NCI-H524 (cell line): Measurements from ENCODE around the gene APC2.

ENCODE experiments used
- DNase-seq, 2 experiments: peaks; one replicate each; lab custom pipeline; 2025; lab: John Stamatoyannopoulos, UW

The APC2 gene

DNA sequence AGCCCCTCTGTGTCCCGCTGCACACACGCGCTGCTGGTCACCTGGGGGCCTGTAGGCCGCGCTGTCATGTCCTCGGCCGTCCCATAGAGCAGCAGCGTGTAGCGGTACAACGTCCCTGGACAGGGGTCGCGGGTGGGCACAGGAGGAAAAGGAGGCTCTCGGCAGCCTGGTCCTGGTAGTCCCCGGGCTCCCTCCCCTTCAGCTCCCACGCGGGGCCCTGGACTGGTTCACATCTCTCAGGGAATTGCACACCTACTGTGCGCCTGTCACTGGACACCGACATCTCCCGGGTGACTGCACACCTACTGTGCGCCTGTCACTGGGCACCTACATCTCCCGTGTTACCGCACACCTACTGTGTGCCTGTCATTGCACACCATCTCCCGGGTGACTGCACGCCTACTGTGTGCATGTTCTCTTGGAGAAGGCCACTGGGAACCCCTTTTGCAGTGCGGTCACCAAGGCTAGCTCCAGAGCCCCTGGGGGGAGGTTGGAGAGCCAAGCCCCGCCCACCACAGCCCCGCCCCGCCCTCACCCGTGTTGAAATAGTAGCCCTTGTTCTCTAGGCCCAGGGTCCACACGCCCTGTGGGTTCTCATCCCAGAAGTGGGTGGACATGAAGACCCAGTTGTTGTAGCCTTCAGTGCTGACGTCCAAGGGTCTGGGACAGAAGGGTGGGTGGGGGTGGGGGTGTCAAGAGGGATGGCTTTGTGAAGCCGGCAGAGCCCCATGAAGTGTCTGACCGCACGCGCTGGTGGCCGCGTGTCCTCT, 32.6 kb downstream of the APC2 start:
- DNase-seq: no peak

- no peak for DNase-seq
Measured at GRCh38 chr19:1483131-1483978, 33.4 kb downstream of the APC2 start.

GRCh38 chr19:1483979-1484428, 34.1 kb downstream of the APC2 start:
- DNase-seq: no peak

DNA sequence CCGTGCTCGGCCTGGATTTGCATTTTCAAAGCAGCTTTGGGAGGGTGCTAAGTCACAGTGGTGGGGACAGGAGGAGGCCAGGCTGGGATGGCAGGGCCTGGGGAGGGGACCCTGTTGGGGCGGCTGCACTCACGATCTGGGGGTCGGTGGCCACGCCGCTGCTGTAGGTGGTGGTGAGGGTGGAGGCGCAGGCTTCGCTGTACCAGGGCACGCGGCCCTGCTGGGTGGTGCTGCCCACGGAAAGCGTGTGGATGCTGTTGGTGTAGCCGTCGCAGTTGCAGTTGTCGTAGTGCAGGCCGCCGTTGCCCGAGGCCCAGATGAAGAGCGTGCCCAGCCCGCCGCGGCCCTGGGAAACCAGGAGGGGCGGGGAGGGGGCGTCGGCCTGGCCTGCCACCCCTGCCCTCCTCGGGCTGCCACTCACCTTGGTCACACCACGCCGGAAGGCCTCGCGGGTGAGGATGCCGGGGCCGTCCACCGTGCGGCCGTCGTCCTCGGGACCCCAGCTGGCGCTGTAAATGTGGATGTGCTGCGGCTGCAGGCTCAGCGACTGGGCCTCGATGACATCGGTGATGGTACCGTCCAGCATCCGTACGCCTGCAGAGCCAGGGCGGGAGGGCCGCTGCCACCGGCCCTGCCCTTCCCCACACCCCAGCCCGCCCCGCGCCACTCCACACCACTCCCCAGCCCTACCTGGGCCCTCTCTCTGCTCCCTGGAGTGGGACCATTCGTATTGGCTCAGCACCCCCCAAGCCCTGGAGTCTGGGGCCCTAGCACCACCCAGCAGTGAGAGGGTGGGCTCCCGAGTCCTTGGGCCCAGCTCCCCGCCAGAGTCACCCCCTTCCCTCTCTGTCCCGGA, 37.0 kb downstream of the APC2 start:
- no peak for DNase-seq

DNA sequence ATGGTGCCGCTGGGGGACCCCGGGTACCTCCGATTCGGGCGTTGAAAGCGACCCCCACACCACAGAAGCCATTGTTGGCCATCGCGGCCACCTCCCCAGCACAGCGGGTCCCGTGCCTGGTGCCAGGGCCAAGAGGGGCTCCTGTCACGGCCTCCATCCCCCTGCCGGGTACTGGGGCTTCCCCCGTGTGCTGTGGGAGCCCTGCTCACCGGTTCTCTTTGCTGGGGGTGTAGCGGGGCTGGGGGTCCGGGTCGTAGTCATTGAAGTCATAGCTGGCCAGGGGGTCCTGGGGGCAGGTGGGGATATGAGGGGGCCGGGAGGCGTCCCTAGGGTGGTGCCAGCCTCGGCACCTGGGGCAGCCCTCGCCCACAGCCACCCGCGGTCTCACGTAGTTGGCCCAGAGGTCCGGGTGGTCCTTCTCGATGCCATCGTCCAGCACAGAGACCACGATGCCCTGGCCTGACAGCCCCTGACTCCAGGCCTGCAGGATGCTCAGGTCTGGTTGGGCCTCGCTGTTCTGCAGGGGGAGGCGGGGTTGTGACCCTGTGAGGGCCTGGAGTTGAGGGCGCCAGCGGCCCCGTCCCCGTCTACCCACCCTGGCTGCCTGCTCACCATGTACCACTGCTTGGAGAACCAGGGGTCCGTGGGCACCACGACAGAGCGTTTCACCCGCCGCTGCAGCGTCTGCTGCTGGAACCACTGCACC, 37.8 kb downstream of the APC2 start:
- DNase-seq: no peak

DNA sequence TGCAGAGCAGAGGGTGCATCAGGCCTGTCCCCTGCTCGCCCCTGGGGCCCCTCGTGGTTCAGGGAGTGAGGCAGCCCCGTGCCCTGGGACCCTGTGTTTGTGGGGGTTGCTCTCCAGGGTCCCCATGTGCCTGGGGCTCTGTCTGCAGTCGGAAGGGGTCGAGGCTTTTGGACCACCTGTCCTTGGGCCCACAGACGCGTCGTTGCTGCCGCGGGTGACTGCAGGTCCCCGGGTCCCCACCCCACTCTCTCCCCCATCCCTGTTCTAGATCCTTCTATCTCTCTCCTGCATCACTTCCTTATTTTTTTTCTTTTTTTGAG, 38.3 kb downstream of the APC2 start:
- DNase-seq: no peak

- no peak for DNase-seq
Measured at GRCh38 chr19:1489463-1490310, 39.8 kb downstream of the APC2 start.

DNA sequence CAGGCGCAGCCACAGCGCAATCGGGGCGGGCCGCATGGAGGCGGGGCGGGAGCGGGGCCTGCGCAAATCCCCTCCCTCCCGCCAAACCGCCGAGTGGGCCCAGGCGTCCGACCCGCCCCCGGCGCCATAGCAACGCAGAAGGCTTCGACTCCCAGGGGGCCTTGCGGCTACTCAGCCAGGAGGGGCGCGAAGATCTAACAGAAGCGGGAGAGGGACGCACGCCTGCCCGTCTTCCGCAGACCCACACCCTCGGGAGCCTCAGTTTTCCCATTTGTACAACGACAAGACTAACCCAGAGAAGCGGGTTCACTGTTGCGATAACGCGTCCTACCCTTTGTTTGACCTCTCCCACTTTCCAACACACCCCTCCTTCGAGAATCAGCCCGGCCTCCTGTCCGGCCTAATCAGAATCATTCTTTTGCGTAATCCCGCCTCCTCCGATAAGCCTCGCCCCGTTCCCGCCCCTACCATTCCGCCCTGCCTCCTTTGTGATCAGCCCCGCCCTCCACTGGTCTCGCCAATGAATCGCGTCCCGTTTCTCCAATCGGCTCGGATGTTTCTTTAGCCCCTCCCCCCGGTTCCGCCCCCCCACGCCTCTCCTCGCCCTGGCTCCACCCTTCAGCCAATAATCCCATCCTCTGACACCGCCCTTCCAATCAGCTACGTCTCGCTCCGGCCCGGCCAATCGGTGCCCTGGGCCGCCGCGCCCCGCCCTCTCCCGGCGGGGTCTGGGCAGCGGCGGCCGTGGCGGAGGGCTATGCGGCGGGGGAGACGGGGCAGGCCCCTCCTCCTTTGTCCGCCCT, 40.6 kb downstream of the APC2 start, which contains the start of gene PCSK4:
TSS of gene PCSK4 (minus strand) at position 40 of the 803 bp plus-strand sequence. CDS start at position 36, 4 bp downstream.
- peak; percentile 99 for DNase-seq

GRCh38 chr19:1491114-1491848, 41.4 kb downstream of the APC2 start, which contains the start of gene REEP6:
REEP6 (plus strand) TSS chr19:1491181; CDS start chr19:1491270, 89 bp downstream.
- no peak for DNase-seq

GRCh38 chr19:1491849-1492170, 41.9 kb downstream of the APC2 start:
- DNase-seq: no peak

GRCh38 chr19:1492474-1493006, 42.6 kb downstream of the APC2 start:
- DNase-seq: no peak

GRCh38 chr19:1494115-1494815, 44.3 kb downstream of the APC2 start:
- DNase-seq: no peak

GRCh38 chr19:1495051-1495798, 45.3 kb downstream of the APC2 start:
- DNase-seq: no peak

DNA sequence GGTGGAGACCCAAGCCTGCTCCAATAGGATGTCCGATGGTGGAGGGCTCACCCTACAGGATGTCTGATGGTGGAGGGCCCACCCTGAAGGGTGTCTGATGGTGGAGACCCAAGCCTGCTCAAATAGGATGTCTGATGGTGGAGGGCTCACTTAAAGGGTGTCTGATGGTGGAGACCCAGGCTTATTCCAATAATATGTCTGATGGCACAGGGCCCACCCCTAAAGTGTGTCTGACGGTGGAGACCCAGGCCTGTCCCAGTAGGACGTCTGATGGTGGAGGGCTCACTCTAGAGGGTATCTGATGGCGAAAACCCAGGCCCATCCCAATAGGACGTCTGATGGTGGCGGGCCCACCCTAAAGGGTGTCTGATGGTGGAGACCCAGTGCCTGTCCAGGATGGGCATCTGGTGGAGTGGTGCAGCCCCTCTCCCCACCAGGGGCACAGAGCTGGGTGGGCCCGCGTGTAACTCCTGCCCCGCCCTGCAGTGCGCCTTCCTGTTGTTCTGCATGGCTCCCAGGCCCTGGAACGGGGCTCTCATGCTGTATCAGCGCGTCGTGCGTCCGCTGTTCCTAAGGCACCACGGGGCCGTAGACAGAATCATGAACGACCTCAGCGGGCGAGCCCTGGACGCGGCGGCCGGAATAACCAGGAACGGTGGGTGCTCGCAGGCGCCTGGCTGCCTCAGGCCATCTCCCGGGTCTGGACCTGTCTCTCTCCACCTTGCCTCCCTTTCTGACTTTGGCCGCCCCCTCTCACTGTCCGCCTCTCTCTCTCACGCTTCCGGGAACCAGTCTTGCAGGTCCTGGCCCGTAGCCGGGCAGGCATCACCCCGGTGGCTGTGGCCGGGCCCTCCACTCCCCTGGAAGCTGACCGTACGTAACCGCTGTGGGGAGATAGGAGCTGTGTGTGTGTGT, 46.1 kb downstream of the APC2 start:
- DNase-seq: no peak

GRCh38 chr19:1496714-1497577, 47.0 kb downstream of the APC2 start:
- DNase-seq: no peak
